ELR (cell line): ENCODE measurements around the gene TAAR8.
A peak's percentile ranks its signal among the peaks of the same experiment; 100 is the strongest.
"Not testable (repeated sequence)": the region's sequence is repeated elsewhere in the genome, so short reads cannot be mapped to it uniquely, and the experiment has no call there.

Experiments
- DNase-seq: peaks from one replicate; pipeline ENCODE4 v3.0.0-alpha.2; 2015; ENCODE audit warnings: low read depth

The TAAR8 gene

DNA sequence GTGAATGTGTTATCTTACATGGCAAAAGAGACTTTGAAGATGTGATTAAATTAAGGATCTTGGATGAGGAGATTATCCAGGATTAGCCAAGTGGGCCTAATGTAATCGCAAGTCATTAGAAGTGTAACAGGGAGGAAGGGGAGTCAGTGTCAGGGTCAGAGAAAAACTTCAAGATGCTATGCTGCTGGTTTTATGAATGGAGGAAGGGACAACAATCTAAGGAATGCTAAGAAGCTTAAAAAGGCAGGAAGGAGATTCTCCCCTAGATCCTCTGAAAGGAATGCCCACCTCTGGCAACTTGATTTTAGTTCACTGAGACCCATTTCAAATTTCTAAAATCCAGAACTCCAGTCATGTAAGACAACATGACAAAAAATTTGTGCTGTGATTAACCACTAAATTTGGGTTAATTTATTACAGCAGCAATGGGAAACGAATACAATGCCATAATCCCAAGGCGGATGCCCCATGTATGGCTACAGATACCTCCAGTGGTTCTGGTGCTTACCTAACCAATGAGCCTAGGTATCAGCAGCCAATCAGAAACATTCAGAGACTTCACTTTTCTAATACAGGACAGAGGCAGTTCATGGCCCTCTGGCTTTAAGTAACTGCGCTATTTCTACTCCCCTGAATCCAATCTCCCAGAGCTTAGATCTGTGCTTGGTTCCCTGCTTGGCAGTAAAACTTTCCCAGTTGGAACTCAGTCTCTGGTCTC lies 3.6 kb upstream of the TAAR8 start:
- no peak for DNase-seq

DNA sequence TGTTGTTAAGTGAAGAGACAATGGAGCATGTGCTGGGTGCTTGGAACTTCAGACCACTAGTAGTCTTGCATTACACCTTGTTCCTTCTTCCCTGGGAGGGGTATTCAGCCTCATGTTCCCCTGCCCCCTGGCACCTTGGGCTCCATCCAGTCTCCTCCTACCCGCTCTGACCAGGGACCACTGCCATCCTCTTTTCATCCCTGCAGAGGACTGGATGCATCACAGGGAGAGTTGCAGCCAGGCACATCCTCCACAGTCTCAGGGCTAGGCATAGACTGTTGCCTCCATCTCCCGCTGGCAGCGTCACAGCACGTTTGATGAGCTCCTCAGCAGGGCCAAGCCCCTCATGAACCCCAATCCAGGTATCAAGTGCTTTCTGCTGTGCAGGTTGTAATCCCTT lies 1.3 kb upstream of the TAAR8 start:
- no peak for DNase-seq

DNA sequence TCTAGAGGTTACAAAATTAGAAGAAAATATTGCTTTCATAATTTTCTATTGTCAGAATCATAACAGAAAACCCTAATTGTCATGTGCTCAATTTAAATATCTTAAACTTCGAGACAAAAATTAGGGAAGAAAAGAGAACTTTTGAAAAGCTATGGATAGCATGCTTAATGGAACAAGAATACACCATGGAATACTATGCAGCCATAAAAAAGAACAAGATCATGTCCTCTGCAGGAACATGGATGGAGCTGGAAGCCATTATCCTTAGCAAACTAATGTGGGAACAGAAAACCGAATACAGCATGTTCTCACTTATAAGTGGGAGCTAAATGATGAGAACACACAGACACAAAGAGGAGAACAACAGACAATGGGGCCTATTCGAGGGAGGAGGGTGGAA lies 7.6 kb downstream of the TAAR8 start:
- DNase-seq: not testable (repeated sequence)

DNA sequence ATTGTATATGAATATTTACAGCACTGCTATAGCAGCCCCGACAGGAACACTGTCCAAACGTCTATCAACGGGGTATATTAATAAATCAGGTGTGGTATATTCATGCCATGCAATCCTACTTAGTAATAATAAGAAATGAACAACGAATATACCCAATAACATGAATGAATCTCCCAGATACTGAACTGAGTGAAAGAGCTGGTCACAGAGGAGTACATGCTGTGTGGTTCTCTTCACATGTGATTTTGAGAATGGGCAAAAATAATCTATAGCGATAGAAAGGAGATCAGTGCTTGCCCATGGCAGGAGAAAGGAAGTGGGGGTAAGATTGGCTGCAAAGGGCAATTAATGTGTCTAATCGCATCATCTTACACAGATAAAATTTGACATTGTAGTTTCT lies 13.9 kb downstream of the TAAR8 start:
- no peak for DNase-seq

DNA sequence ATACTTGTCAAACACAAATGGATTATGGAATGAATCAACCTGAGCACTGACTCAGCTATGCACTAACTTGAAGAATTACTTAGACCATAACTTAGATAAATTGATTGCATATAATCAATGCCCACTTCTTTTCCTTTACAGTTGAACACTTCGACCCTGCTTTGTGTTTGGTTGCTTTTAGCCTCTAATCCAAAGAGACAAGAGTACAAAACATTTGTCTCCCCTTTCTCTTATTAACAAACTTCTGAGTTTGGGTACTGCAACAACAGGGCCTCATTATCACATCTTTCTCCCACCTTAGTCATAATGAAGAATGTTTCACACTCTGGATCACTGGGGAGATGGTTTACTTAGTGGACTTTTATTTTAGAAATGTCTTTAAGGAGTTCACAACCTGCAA lies 15.1 kb downstream of the TAAR8 start:
- DNase-seq: no peak

DNA sequence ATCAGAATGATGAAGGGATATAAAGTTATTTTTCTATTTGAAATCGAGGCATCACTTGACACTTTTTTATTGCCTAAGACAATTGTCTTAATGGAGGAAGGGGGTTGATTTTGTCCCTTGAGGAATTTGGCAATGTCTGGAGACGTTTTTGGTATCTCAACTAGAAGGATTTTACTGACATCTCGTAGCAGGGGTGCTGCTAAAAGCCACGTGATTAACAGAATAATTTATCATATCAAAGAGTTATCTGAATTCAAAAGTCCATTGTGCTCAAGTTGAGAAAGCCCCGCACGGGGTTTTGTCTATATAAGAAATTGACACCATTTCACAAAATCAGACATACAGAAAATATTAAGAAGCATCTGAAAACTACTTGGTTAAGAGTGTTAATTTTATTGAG lies 16.1 kb downstream of the TAAR8 start:
- DNase-seq: no peak

DNA sequence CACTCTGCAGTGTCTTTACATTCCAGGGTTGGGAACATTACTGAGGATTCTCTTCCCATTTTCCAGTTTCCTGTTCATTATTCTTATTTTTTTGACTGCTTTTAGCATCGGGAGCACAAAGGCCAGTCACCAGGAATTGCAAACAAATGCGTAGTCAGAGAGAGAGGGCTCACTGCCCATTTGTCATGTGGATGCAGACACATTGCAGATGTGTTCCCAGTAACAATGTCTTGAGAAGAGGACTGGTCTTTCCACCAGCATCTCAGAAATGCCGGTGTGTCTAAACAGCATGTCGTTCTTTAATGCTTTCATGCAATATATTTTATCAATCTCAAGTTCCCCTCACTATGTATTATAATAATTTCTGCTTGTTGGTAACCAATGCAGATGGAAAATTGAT lies 16.7 kb downstream of the TAAR8 start:
- no peak for DNase-seq

DNA sequence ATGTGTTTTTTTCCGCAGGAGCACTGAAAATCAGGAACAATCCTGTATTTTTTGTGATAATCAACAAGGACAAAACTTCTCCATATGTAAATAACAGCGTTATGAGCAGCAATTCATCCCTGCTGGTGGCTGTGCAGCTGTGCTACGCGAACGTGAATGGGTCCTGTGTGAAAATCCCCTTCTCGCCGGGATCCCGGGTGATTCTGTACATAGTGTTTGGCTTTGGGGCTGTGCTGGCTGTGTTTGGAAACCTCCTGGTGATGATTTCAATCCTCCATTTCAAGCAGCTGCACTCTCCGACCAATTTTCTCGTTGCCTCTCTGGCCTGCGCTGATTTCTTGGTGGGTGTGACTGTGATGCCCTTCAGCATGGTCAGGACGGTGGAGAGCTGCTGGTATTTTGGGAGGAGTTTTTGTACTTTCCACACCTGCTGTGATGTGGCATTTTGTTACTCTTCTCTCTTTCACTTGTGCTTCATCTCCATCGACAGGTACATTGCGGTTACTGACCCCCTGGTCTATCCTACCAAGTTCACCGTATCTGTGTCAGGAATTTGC lies 17.8 kb downstream of the TAAR8 start, which contains the start of gene TAAR6:
Gene TAAR6, plus strand, starts transcription at position 102 of the 557 bp plus-strand sequence. Its CDS starts 0 bp downstream, at position 102.
- DNase-seq: no peak

DNA sequence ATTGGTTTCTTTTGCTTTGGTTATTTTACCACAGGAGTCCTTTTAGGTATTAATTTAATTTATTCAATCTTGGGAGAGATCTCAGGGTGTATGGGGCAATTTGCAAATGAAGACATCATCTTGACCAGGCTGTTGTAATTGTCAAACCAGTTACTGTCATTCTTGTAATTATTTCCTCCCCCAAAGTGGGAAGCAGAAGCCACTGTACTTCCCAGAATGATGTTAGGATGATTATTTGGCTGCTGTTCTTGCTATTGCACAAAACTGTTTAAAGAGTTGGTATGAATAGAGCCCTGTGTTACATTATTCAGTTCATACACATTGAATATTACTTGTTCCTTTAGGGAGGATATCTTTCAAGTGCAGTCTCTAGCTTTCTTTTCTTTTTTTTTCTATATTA lies 19.3 kb downstream of the TAAR8 start:
- DNase-seq: no peak

DNA sequence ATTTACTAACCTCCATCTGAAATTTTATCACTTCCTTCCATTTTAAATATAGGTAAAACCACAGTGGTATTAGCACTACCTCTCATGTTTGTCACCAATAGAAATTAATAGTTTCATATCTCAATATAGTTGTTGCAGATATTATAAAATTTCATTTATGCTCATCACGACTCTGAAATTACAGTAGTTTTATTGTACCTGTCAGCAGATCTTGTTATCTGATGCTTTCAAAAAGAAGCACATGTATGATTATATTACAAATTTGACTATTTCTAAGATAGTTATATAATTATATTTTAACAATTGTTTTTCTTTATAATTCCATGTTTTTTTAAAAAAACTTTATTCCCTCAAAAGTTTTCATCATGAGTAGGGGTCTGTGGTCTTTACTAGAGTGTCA lies 32.2 kb downstream of the TAAR8 start:
- DNase-seq: no peak

DNA sequence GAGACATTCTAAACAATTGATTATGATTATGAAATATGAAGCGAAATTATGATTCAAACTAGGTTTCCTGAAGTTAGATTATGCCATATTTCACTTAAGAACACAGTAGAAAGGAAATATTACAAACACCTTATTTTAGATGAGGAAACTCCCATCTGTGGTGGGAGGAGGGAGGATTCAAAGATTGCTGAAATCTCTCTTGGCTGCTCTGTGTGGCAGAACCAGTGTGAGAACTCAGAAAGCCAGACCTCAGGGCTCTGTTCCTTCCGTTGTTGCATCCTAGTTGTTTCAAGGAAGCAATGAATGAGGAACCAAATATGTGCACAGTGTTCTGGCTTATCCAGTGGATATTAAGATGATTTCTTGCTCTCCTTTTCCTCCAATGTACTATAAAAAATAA lies 35.0 kb downstream of the TAAR8 start:
- DNase-seq: no peak

DNA sequence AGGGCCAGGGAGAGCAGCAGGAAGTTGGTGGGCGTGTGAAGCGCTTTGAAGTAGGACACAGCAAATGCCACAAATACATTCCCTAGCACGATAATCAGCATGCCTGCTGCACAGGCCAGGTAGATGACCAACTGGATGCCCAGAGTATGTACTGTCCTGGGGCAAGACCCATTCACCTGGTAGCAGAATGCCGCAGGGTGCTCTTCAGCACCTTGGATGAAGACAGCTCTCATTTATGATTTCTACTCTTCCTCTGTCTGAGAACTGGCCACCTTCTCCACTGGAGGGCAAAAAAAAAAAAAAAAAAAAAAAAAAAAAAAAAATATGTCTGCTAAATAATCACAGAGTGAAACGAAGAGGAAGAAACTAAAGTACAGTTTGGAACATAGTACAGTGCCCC lies 37.0 kb downstream of the TAAR8 start, which contains the start of gene TAAR5:
Gene TAAR5, minus strand, starts transcription at position 288 of the 400 bp plus-strand sequence. Its CDS starts 55 bp downstream, at position 233.
- DNase-seq: no peak

DNA sequence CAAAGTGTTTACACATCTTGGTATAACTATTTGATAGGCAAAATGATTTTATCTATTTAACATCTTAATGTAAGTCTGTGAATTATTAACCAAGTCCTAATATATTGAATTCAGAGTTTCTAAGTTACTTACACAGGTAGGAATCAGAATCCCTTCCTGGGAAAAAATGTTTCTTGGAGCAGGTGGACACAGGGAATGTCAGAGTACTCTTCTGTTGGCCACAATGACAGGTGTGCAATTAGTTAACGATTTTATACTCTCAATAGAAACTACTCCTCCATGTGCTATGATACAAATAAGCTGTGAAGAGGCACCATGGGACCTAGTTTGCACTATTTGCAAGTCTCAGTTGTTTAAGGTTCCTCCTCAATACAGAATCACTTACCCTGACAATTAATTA lies 37.9 kb downstream of the TAAR8 start:
- no peak for DNase-seq

DNA sequence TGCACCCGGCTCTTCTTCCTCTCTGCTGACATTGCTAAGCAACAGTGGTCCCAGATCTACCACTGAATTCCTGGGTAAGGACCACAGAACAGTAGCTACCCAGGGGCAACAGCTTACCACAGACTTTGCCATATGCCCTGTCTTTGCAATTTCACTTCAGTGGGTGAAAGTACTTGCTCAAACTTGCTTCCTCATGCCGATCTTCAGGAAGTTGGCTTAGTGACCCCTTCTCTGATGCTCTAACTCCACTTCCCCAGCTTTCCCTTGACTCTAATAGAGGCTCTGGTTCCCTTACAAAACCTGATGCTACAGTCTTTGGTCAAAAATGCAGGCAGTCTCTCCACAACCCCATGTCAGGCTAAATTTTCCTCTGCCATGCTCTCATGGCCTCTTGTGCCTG lies 40.4 kb downstream of the TAAR8 start:
- no peak for DNase-seq

DNA sequence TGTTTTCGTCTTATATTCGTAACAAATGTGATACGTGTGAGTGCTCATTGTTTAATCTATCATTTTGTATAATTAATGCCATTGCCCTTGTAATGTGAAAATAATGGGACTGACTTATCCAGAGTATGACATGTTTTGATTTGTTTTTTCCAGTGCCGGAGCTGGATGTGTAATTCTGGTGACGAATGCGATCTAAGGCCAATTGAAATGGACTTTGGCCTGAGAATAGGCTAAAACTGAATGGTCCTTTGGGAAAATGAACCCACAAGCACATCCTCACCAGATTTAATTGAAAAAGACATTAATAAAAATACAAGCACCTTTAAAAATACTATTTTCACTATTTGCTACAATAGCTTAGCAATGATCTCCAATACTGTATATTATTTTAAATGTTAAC lies 43.7 kb downstream of the TAAR8 start:
- no peak for DNase-seq

DNA sequence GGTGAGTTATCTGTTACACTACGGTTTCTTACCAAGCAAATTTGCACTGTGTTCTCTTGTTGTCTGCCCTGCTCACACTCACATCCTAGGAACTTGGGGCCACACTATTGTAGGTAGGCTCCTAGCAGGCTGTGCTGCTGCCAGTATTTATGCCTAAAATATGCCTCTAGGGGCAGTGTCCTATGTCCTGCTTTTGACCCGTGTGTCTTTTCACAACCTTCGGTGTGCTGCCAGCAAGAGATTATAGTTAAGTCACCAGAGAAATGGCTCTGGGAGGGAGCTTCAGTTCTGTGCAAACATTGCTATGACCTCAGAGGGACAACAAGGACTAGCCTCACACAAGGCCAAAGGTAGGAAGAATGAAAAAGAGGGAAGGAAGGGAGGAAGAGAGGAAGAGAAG lies 46.0 kb downstream of the TAAR8 start:
- DNase-seq: peak; percentile 38

DNA sequence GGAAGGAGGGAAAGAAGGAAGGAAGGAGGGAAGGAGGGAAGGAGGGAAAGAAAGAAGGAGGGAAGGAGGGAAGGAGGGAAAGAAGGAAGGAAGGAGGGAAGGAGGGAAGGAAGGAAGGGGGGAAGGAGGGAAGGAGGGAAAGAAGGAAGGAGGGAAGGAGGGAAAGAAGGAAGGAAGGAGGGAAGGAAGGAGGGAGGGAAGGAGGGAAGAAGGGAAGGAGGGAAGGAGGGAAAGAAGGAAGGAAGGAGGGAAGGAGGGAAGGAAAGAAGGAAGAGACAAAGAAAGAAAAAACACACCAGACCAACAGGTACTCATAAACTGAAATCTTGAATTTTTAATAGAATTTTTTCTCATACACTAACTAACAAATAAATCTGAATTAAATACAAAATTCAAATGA lies 48.4 kb downstream of the TAAR8 start:
- DNase-seq: not testable (repeated sequence)
